Stomach (tissue), 9 donors: ENCODE measurements around the gene CIBAR2. TPM values are rescaled to one million over a fixed set of nuclear protein-coding genes. Genes with fewer than 3 reads are reported as not detected.
A peak's percentile ranks its signal among the peaks of the same experiment; 100 is the strongest.

Source experiments
- DNase-seq, 2 donors: peaks; one replicate each; pipeline versions ENCODE4 v3.0.0 to v3.0.0-alpha.2; 2013 to 2019
- H3K27ac ChIP-seq, 5 donors: fragments of 200-600 bp in 4 of 5; sonication (generic) in 4 of 5; one replicate each; pipeline ENCODE4 v1.5.1; 2013 to 2019; ENCODE audit warnings: mild to moderate bottlenecking in 1 of 5, moderate library complexity in 1 of 5
- H3K27me3 ChIP-seq, 3 donors: fragments of 200-600 bp; sonication (generic); one replicate each; pipeline ENCODE4 v1.5.1; 2017 to 2019; ENCODE audit warnings: mixed run types in 1 of 3
- H3K36me3 ChIP-seq, 4 donors: fragments of 200-600 bp; sonication (generic); 1 replicate in 3 of 4; 2 replicates in 1 of 4; pipeline ENCODE4 v1.5.1; 2016 to 2019
- H3K4me1 ChIP-seq, 4 donors: fragments of 200-600 bp; sonication (generic); one replicate each; pipeline ENCODE4 v1.5.1; 2016 to 2019
- H3K4me3 ChIP-seq, 4 donors: fragments of 200-600 bp; sonication (generic) in 3 of 4; one replicate each; pipeline ENCODE4 v1.5.1; 2016 to 2019; ENCODE audit warnings: mild to moderate bottlenecking in 1 of 4
- H3K9me3 ChIP-seq, 4 donors: fragments of 200-600 bp; sonication (generic); one replicate each; pipeline ENCODE4 v1.5.1; 2016 to 2019
- EP300 ChIP-seq: sonication (generic); formaldehyde crosslinking; IDR thresholded peaks from one replicate; pipeline ENCODE4 v1.6.1; 2017; ENCODE audit warnings: antibody characterized with exemption
- POLR2A ChIP-seq, 4 donors: fragments of 450-650 bp; IDR thresholded peaks; one replicate each; pipeline ENCODE4 v1.6.1; 2016; ENCODE audit warnings: antibody characterized with exemption in 4 of 4, control low read depth in 2 of 4, mild to moderate bottlenecking in 1 of 4, moderate library complexity in 1 of 4
- POLR2AphosphoS5 ChIP-seq, 3 donors: sonication (generic); formaldehyde crosslinking; IDR thresholded peaks; one replicate each; pipeline ENCODE4 v1.6.1; 2016; ENCODE audit warnings: antibody characterized with exemption in 3 of 3
- WGBS, 5 donors: extraction: QIAGEN DNeasy Blood & Tissue Kit in 3 of 5; methylation state at CpG; one replicate each; pipeline versions ENCODE4 v1.1.5 to v1.1.7; 2013 to 2018; 5-methylcytosine and 5-hydroxymethylcytosine counted together
- intact Hi-C: fragments of 100-400 bp; cut with DNase I; formaldehyde crosslinking; loops from one replicate; pipeline ENCODE4 v1.15.1; 2023; ENCODE audit warnings: low total_unique reads
- polyA plus RNA-seq, 3 donors: library from polyadenylated mRNA; stranded (reverse); fragments of 200-250 nt; gene quantifications; one replicate each; pipeline ENCODE4 v1.2.3, GENCODE V29; 2013
- total RNA-seq, 5 donors: library from RNA; depleted of rRNA; stranded (reverse); fragments of >200 nt; gene quantifications; one replicate each; pipeline versions ENCODE4 v1.1.0 to v1.2.3, GENCODE V29; 2014 to 2016
- TF ChIP-seq, protein P1 (sequence below), 7 experiments: fragments of 450-650 bp in 4 of 7; fragments of 200-600 bp in 3 of 7; sonication (generic) in 3 of 7; IDR thresholded peaks; one replicate each; pipeline ENCODE4 v1.5.1; 2016 to 2019; ENCODE audit warnings: antibody characterized with exemption in 7 of 7, control low read depth in 2 of 7, mild to moderate bottlenecking in 1 of 7
- donor health status: healthy with polysubstance abuse.
- donor health status: Bipolar disorder and iron deficiency.
- donor health status: healthy.

CIBAR2 gene
- total and polyA plus RNA-seq, 8 donors = 1.5 to 54.0 TPM; not detected in 6

DNA sequence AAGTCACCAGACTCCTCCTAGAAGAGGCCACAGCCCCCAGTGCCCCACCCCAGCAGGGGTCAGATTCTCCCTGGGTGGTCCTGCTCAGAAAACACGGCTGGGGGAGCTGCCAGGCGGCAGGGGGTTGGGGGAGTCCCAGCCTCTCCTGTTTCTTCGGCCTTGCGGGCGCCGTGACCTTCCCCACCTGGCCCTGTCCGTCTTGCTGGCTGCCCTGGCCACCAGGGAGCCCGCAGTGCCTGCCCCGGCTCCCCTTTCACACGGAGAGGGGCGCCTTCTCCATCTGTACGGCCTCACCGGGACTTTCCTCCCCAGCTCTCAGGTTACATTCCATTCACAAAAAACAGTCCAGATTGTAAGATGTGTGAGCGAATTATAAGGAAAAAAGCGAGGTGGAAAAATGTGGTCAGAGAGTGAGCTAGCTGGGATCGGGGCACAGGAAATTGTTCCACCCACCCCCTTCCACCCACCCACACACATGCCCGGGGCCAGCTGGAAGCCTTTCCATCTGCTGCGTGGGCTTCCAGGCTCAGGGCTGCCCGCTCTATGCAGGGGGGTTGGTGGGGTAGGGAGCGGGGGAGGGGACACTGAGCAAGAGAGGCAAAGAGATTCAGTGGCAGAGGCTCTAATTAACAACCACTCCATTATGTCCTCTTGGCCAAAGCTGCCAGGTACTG, 14.6 kb upstream of the CIBAR2 start:
- H3K4me3 ChIP-seq = no peak overlapping the region
- WGBS, 5 donors = 12 to 19% (median 17%) methylated on average over 14 to 20 of the region's 20 CpGs
- peaks cover 23 to 50% (median 43%) of the 10 kb centered on the region in 4 donors for H3K4me1 ChIP-seq
- no peaks in the 10 kb centered on the region for H3K9me3 ChIP-seq
- intact Hi-C loops = no loop called here
- no peaks in the 10 kb centered on the region for H3K36me3 ChIP-seq
- DNase-seq = peak in 1 of 2 donors; percentile 83
- no peaks in the 10 kb centered on the region for H3K27me3 ChIP-seq
- no peak for TF ChIP-seq POLR2A (IDR thresholded peaks at IDR 0.05)
- TF ChIP-seq, protein P1, sequence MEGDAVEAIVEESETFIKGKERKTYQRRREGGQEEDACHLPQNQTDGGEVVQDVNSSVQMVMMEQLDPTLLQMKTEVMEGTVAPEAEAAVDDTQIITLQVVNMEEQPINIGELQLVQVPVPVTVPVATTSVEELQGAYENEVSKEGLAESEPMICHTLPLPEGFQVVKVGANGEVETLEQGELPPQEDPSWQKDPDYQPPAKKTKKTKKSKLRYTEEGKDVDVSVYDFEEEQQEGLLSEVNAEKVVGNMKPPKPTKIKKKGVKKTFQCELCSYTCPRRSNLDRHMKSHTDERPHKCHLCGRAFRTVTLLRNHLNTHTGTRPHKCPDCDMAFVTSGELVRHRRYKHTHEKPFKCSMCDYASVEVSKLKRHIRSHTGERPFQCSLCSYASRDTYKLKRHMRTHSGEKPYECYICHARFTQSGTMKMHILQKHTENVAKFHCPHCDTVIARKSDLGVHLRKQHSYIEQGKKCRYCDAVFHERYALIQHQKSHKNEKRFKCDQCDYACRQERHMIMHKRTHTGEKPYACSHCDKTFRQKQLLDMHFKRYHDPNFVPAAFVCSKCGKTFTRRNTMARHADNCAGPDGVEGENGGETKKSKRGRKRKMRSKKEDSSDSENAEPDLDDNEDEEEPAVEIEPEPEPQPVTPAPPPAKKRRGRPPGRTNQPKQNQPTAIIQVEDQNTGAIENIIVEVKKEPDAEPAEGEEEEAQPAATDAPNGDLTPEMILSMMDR (IDR thresholded peaks at IDR 0.05) = no peak
- no peak for TF ChIP-seq EP300
- no peak for TF ChIP-seq POLR2AphosphoS5 (IDR thresholded peaks at IDR 0.05)
- peak overlapping the region in 4 of 5 donors; percentile 21 to 62 (median 50) for H3K27ac ChIP-seq

DNA sequence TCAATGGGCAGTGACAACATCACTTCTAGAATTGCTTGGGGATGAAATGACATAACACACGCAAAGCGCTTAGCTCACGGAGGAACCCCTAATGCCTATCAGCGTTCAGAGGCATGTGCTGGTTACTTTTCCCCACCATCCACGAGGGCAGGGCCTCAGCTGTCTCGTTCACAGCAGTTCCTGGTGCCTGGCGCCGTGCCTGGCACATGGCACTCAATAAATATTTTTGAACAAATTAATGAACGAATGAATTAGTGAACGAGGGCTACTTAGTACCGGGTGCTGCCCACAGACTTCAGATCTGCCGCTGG, 14.1 kb upstream of the CIBAR2 start:
- intact Hi-C loops = no loop called here
- H3K4me1 ChIP-seq = peaks cover 23 to 49% (median 42%) of the 10 kb centered on the region in 4 donors

DNA sequence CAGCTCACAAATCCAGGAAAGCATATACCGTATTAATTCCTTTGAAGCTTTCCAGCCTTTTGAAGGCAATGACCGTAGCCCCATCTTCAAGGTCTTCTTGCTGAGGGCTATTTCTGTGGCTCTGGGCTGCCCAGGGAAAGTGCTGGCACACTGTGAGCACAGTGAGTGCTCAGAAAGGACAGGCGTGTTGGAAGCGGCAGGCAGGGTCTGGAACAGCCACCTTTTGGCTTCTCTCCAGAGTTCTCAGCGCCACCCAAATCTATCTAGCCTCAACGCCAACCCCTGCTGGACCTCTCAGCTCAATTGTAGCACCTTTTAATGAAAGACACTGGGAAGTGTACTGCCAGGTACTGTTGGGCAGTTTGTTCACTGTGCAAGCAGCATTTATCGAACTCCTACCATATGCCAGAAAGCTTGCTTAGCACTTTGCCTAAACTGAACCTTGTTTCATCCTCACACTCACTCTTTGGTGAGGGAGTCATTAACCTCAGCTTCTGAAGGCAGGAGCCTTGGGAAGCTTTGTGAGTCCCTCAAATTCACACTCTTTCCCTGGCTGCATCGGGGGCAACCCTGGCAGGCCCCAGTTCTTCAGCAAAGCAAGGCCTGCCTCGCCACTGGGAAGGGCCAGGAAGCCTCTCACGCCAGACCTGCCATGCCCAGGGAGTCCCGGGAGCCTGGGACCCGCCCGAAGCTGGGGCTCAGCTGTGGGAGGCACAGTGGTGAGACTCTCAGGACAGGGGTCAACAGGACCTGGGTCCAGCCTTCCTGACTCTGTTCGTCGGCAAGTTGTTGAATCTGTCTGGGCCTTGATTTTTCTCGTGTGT, 13.5 kb upstream of the CIBAR2 start:
- no peak for DNase-seq
- Histone ChIP-seq H3K4me3 (no peak overlapping the region), H3K27me3 (no peaks in the 10 kb centered on the region), H3K36me3 (no peaks in the 10 kb centered on the region), H3K4me1 (peaks cover 18 to 43% (median 36%) of the 10 kb centered on the region in 4 donors), H3K9me3 (no peaks in the 10 kb centered on the region), H3K27ac (peak overlapping the region in 2 of 5 donors; percentile 58 to 62)
- intact Hi-C loops = no loop called here
- 64 to 72% (median 67%) methylated on average over 16 of the region's 16 CpGs for WGBS, 5 donors
- TF ChIP-seq, protein P1 (IDR thresholded peaks at IDR 0.05) = no peak
- TF ChIP-seq POLR2AphosphoS5 (IDR thresholded peaks at IDR 0.05) (no peak), POLR2A (IDR thresholded peaks at IDR 0.05) (no peak), EP300 (no peak)

More for the DNA sequence above, 14.1 kb upstream of the CIBAR2 start:
- TF ChIP-seq POLR2AphosphoS5 (IDR thresholded peaks at IDR 0.05) = no peak
- TF ChIP-seq POLR2A (IDR thresholded peaks at IDR 0.05) = no peak
- TF ChIP-seq EP300 = no peak
- TF ChIP-seq, protein P1 (IDR thresholded peaks at IDR 0.05) = no peak
- Histone ChIP-seq H3K27me3 (no peaks in the 10 kb centered on the region), H3K36me3 (no peaks in the 10 kb centered on the region), H3K27ac (peak overlapping the region in 3 of 5 donors; percentile 41 to 62 (median 58)), H3K4me3 (no peak overlapping the region), H3K9me3 (no peaks in the 10 kb centered on the region)
- no peak for DNase-seq
- WGBS, 5 donors = 36 to 61% (median 41%) methylated on average over 12 of the region's 12 CpGs

DNA sequence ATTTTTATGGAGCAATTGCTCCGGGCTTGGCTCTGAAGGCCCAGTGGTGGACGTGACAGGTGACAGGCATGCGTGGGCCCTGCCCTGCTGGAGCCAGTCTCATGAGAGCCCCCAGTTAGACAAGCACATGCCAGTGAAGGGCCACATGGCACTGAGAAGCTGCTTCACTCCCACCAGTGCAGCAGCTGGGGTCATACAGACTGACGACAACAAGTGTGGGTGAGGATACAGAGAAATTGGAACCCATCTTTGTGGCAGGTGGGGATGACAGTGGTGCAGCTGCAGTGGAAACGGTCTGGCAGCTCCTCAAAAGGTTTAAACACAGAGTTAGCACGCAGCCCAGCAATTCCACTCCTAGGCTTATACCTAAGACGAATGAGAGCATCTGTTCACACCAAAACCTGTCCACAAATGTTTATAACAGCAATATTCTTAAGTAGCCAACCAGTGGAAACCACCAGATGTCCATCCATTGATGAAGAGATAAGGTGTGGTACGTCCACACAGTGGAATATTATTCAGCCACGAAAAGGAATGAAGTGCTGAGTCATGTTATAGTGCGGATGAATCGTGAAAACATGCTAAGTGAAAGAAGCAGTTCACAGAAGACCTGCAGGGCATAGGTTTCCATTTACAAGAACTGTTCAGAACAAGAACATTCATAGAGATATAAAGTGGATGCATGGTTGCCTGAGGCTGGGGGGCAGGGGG, 12.5 kb upstream of the CIBAR2 start:
- Histone ChIP-seq H3K36me3 (no peaks in the 10 kb centered on the region), H3K9me3 (no peaks in the 10 kb centered on the region), H3K27me3 (no peaks in the 10 kb centered on the region), H3K4me3 (no peak overlapping the region), H3K4me1 (peaks cover 11 to 33% (median 26%) of the 10 kb centered on the region in 4 donors), H3K27ac (peak overlapping the region in 4 of 5 donors; percentile 60 to 73 (median 64))
- TF ChIP-seq POLR2AphosphoS5 (IDR thresholded peaks at IDR 0.05) = no peak
- no peak for TF ChIP-seq POLR2A (IDR thresholded peaks at IDR 0.05)
- TF ChIP-seq, protein P1 (IDR thresholded peaks at IDR 0.05) = no peak
- TF ChIP-seq EP300 = no peak
- no peak for DNase-seq
- WGBS, 5 donors = 89 to 94% (median 90%) methylated on average over 10 to 11 of the region's 11 CpGs
- intact Hi-C loops = no loop called here
